ENCODE results near the gene LMLN. TPM values are rescaled to one million over a fixed set of nuclear protein-coding genes. Genes with fewer than 3 reads are reported as not detected.

Gene LMLN
- total and polyA plus RNA-seq, 7 donors: 0.23 to 7.5 (median 3.3) TPM

GRCh38 chr3:197983076-197983475 is 23.1 kb downstream of the LMLN start:
- H3K4me3 ChIP-seq: no peak overlapping the region
- 88 to 98% methylated on average over 1 of the region's 1 CpG for WGBS, 2 donors
- H3K4me1 ChIP-seq: no peaks in the 10 kb centered on the region
- intact Hi-C loops (cut with DNase I): no loop called here
- DNase-seq: no peak
- H3K27ac ChIP-seq: no peak overlapping the region
- TF ChIP-seq CTCF (IDR thresholded peaks at IDR 0.05): no peak
- TF ChIP-seq POLR2AphosphoS5 (IDR thresholded peaks at IDR 0.05): no peak
- no peak for TF ChIP-seq POLR2A (IDR thresholded peaks at IDR 0.05)
- no peak for TF ChIP-seq EP300 (IDR thresholded peaks at IDR 0.05)
- no peaks in the 10 kb centered on the region for H3K27me3 ChIP-seq
- peaks cover 0 to 20% (median 0%) of the 10 kb centered on the region in 4 donors for H3K36me3 ChIP-seq
- H3K9me3 ChIP-seq: no peaks in the 10 kb centered on the region

GRCh38 chr3:197989651-197990050 is 29.6 kb downstream of the LMLN start:
- 88 to 89% methylated on average over 4 of the region's 4 CpGs for WGBS, 2 donors
- no peak overlapping the region for H3K4me3 ChIP-seq
- H3K36me3 ChIP-seq: peaks cover 0 to 20% (median 2%) of the 10 kb centered on the region in 4 donors
- no peaks in the 10 kb centered on the region for H3K4me1 ChIP-seq
- TF ChIP-seq CTCF (IDR thresholded peaks at IDR 0.05) (no peak), EP300 (IDR thresholded peaks at IDR 0.05) (no peak), POLR2AphosphoS5 (IDR thresholded peaks at IDR 0.05) (no peak), POLR2A (IDR thresholded peaks at IDR 0.05) (no peak)
- H3K9me3 ChIP-seq: no peaks in the 10 kb centered on the region
- intact Hi-C loops (cut with DNase I): no loop called here
- no peak for DNase-seq
- no peaks in the 10 kb centered on the region for H3K27me3 ChIP-seq
- H3K27ac ChIP-seq: no peak overlapping the region

- WGBS, 2 donors: 92 to 96% methylated on average over 1 of the region's 1 CpG
- Histone ChIP-seq H3K4me3 (no peak overlapping the region), H3K27me3 (no peaks in the 10 kb centered on the region), H3K27ac (no peak overlapping the region), H3K9me3 (no peaks in the 10 kb centered on the region), H3K4me1 (no peaks in the 10 kb centered on the region), H3K36me3 (peaks cover 0 to 12% (median 2%) of the 10 kb centered on the region in 4 donors)
- TF ChIP-seq POLR2AphosphoS5 (IDR thresholded peaks at IDR 0.05) (no peak), EP300 (IDR thresholded peaks at IDR 0.05) (no peak), POLR2A (IDR thresholded peaks at IDR 0.05) (no peak), CTCF (IDR thresholded peaks at IDR 0.05) (no peak)
- DNase-seq: no peak
- intact Hi-C loops (cut with DNase I): no loop called here
Observed at GRCh38 chr3:197994736-197995135, 34.7 kb downstream of the LMLN start.

- TF ChIP-seq EP300 (IDR thresholded peaks at IDR 0.05) (no peak), POLR2AphosphoS5 (IDR thresholded peaks at IDR 0.05) (no peak), CTCF (IDR thresholded peaks at IDR 0.05) (no peak), POLR2A (IDR thresholded peaks at IDR 0.05) (no peak)
- Histone ChIP-seq H3K9me3 (no peaks in the 10 kb centered on the region), H3K27ac (no peak overlapping the region), H3K36me3 (peaks cover 0 to 13% (median 0%) of the 10 kb centered on the region in 4 donors), H3K4me3 (no peak overlapping the region), H3K27me3 (no peaks in the 10 kb centered on the region), H3K4me1 (no peaks in the 10 kb centered on the region)
- no peak for DNase-seq
- intact Hi-C loops (cut with DNase I): no loop called here
- WGBS, 2 donors: 85 to 91% methylated on average over 5 of the region's 5 CpGs
Observed at GRCh38 chr3:197996855-197997254, 36.8 kb downstream of the LMLN start.

- no peak overlapping the region for H3K4me3 ChIP-seq
- DNase-seq: no peak
- no peaks in the 10 kb centered on the region for H3K27me3 ChIP-seq
- TF ChIP-seq POLR2A (IDR thresholded peaks at IDR 0.05) (no peak), CTCF (IDR thresholded peaks at IDR 0.05) (no peak), POLR2AphosphoS5 (IDR thresholded peaks at IDR 0.05) (no peak), EP300 (IDR thresholded peaks at IDR 0.05) (no peak)
- H3K4me1 ChIP-seq: no peaks in the 10 kb centered on the region
- no peak overlapping the region for H3K27ac ChIP-seq
- H3K36me3 ChIP-seq: peaks cover 0 to 13% (median 0%) of the 10 kb centered on the region in 4 donors
- H3K9me3 ChIP-seq: no peaks in the 10 kb centered on the region
- 97 to 98% methylated on average over 3 of the region's 3 CpGs for WGBS, 2 donors
- intact Hi-C loops (cut with DNase I): no loop called here
Observed at GRCh38 chr3:197997936-197998335, 37.9 kb downstream of the LMLN start.
